CD1c-positive myeloid dendritic cell (primary cell): Measurements from ENCODE around the gene IFIT1.
"Not testable (repeated sequence)": the region's sequence is repeated elsewhere in the genome, so short reads cannot be mapped to it uniquely, and the experiment has no call there.

Experiments used
- DNase-seq: peaks from one replicate; pipeline ENCODE4 v3.0.0-alpha.2; 2016; ENCODE audit errors: extremely low spot score

Gene IFIT1

DNA sequence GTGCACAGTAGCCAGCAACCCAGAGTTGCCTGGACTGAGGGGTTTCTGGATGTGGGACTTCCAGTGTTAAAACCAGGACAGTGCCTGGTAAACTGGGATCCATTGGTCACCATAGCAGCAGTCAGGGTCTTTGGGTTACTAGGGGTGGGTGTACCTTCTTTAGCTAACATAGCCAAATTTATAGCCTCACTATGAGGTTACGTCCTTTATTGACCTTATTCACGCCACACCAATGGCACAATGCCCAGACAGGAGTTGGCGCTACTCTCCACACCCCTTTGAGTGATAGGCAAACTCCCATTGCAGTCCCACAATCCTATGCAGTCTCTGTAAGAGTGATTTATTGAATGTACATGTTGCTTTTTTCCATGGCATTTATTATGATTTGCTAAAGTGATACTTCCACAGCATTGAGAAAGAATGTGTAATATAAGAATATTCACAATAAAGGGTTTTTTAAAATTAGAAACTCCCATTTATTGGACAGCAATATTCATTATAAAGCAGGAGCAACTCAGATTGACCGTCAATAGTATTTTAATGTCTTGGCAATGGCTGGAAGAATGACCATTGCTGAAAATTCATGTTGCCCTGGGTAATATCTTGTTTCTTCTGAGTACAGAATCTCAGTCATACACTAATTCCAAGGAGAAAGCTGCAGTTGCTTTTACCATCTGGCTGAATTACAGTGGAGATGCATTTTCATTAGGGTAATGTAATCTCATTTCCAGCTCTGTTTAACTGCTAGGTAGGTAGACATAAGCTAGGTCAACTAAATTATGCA lies 48.0 kb downstream of the IFIT1 start:
- DNase-seq: no peak

DNA sequence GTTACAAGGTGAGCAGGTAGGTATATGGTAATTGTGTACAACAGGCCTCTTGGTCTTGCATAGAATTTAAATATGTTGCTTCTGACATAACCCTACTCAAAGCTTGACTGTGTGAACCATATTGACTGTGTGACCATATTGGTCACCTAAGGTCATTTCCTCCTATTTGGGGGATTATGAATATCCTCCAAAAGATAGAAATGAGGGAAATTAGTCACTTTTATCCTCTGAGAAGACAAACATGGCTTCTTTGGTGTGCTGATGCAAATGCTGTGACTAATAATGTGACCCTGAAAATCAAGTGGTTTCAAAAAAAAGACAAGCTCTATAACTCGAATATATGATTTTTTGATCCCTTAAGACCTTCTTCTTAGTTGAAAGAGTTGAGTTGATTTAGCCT lies 49.9 kb downstream of the IFIT1 start:
- no peak for DNase-seq

DNA sequence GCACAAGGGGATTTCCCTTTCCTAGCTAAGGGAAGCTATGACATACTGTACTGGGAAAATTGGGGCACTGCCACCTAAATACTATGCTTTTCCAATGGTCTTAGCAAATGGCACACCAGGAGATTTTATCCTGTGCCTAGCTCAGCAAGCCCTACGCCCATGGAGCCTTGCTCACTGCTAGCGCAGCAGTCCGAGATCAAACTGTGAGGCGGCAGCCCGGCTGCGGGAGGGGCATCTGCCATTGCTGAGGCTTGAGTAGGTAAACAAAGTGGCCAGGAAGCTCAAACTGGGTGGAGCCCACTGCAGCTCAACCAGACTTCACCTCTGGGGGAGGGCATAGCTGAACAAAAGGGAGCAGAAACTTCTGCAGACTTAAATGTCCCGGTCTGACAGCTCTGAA lies 52.4 kb downstream of the IFIT1 start:
- not testable (repeated sequence) for DNase-seq

DNA sequence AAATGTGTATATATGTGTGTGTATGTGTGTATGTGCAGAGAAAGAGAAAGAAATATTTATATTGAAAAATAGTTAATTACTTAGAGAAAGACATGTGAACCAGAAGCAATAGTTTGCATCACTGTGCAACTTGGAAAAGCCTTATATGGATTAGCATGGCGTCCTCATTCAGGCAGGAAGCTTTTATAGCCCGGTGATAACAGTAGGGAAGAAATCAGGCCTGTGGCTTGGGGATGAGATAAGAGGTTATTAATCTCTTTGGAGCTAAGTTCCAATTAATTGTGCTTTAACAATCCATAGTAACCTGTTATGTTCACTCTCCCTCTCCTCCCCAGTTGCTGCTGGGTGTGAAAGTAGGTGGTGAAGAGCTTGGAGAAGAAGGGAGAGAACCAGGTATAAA lies 58.5 kb downstream of the IFIT1 start:
- DNase-seq: no peak

GRCh38 chr10:89452193-89452592 lies 59.8 kb downstream of the IFIT1 start:
- no peak for DNase-seq

- DNase-seq: no peak
These were observed 62.3 kb downstream of the IFIT1 start for GRCh38 chr10:89454561-89455347.
